D341Med (cell line): ENCODE results near the gene GPC3.

Experiments
- DNase-seq: peaks from one replicate; pipeline ENCODE4 v3.0.0; 2012; ENCODE audit warnings: low spot score

Gene GPC3

DNA sequence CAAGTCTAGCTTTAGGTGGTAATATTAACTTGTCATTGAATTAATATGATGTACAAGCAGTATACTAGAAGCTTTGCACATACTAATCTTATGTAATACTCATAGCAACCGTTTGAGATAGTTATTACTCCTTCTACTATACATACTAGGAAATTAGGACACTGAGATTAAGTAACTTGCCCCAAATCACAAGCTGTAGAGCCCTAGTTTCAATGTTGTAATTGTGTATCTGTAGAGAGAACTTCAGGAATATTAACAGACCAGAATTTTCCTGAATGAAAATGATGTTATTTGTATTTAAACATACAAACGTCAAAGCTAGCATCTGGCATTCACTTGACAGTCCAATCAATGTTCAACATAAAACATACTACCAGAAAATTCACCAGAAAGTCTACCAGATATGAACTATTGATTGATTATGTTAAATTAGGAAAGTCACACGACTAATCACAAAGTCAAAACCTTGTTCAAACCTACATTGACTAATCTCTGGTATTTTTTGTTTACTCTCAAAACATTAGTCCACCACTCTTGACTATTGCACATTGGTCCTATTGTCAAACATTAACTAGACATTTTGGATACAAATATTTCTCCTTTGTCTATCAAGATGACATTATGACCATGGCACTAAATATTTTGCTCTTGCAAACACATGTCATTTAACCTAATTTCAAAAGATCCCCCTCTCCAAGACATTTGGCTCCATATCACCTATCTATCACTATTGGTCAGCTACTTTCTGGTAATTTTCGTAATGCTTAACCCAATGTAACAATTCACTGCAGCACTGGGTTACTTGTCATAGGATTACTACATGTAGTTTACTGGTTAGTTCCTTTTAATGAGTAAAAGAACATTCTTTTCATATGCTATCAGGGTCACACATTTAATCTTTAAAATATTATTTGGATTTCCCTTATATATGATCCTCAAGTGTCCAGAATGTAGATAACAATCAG lies 100.7 kb downstream of the GPC3 start:
- no peak for DNase-seq

GRCh38 chrX:133881893-133882292 lies 103.5 kb downstream of the GPC3 start:
- no peak for DNase-seq

GRCh38 chrX:133881007-133881406 lies 104.4 kb downstream of the GPC3 start:
- no peak for DNase-seq

- DNase-seq, result no peak
Observed at GRCh38 chrX:133880032-133880443, 105.4 kb downstream of the GPC3 start.

GRCh38 chrX:133878710-133879109 lies 106.7 kb downstream of the GPC3 start:
- no peak for DNase-seq

DNA sequence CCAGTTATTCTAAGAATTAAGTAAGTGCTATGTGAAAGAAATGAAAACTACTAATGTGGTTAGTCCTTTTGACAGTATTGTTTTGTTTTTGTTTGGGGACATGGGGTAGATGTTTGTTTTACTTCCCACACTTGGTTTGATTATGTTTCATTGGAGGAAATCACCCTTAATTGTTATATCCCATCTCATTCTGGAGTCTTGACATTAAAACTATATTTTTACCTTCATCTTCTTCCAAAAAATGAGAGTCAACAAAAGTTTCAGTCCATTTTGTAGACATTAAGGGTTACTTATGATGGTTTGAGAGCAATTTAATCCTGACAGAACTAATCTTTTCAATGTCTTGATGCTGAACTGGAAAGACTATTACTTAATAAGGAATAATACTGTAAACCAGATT lies 108.7 kb downstream of the GPC3 start:
- DNase-seq, result no peak

GRCh38 chrX:133869270-133869669 lies 116.1 kb downstream of the GPC3 start:
- no peak for DNase-seq

GRCh38 chrX:133868682-133869081 lies 116.7 kb downstream of the GPC3 start:
- DNase-seq, result no peak

- no peak for DNase-seq
Observed at GRCh38 chrX:133868250-133868649, 117.1 kb downstream of the GPC3 start.

DNA sequence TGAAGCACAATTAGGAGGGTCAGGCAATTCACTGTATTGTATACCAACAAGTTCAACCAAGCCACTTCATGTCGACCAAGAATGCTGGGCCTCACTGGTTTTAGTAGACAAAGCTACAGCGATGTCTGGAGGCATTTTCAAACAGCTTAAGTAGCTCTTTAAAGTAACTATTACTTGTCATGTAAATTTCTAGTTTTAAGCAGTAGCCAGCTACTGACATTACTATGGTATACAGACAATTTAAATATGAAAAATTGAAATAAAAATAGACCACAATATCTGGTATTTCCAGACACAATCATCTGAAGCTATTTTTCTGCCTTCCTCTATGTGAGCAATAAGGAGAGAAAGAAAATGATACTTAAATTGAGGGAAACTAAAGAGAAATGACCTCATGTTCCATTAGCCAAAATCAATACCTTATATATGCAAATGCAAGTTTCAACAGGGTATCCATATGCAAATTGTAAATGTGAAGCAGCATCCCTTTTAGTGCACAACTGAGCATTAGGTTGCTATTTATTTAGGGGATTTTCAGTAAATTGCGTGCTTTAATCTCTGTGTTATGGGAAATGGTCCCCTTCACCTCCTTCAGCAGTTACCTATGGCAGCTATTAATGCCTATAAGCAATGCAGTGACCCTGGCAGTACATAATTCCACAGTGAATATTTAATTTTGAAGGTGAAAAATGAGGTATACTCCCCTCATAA lies 119.5 kb downstream of the GPC3 start:
- DNase-seq, result no peak

DNA sequence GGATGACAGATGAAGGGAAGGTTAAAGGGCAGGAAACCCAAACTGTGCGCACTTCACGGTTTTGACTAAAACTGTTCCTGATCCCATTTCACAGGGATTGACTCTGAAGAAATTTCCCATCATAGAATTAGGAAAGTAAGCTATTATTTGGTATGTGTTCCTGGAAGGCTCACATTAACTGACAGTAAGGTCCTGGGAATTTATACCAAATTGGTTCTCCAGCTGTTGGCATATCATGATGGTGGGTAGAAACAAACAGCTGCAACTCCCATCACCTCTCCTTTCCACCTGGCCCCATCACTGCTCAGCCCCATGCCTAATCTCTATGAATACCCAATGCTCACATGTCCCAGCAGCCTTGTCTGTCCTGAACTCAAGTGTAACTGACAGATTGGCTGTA lies 121.2 kb downstream of the GPC3 start:
- no peak for DNase-seq

DNA sequence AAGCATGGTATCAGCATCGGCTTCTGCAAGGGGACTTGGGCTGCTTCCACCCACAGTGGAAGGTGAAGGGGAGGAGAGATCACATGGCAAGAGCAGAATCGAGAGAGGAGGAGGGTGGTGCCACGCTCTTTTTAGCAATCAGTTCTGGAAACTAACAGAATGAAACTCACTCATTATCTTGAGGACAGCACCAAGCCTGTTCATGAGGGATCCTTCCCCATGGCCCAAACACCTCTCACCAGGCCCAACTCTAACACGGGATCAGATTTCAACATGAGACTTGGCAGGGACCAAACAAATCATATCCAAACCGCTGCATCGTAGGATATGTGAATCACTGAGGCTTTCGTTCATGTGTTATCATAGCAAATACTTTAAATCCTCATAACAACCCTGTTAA lies 125.5 kb downstream of the GPC3 start:
- no peak for DNase-seq

GRCh38 chrX:133859336-133859735 lies 126.1 kb downstream of the GPC3 start:
- no peak for DNase-seq

DNA sequence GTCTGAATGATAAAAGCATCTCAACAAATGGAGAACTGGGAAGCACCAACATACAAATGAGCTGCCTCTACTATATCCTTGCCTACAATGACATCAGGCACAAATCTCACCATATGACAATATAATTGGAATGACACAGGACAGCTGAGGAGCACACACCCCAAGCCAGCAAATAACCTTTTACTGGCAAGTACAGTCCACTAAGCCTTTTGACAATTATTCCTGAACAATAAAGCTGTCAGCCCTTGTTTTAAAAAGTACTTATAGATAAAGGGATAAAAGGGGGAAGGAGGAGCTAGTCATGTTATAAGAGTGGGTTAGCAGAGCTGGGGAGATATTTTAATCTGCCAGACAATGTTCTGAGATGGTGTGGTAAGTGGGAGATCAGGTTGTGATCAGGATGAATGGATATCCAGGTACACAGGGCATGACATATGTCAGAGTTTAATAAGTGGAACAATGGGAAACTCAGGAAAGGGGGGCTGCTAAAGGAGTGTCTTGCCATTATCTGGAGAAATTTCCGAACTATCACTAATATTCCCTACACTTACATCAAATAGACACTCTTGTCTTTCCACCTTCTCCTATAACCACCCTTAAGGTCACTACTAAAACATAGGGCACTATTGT lies 127.6 kb downstream of the GPC3 start:
- DNase-seq, result no peak

- no peak for DNase-seq
Observed at GRCh38 chrX:133856819-133857218, 128.6 kb downstream of the GPC3 start.

- DNase-seq, result no peak
Observed at GRCh38 chrX:133854290-133854689, 131.1 kb downstream of the GPC3 start.

DNA sequence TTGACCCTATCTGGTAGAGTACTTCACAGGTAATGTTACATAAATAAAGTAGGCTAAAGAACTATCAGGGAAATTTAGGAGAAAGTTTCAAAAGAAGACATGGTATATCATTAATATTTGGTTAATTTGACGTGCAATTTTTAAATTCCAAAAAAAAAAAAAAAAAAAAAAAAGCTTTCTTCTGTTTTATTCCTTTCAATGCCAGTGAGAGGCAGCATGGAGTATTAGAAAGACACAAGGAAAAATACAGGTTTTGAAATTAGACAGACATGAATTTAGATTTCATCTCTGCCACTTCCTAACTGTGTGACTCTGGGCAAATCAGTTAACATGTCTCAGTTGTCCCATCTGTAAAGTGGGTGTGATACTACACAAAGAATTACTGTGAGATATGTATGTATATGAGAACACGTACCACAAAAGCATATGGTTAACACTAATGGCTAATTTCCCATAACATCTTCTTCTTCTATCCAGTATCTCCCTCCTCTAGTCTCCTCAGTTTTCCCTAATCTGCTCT lies 132.5 kb downstream of the GPC3 start:
- DNase-seq, result no peak

GRCh38 chrX:133852401-133852800 lies 133.0 kb downstream of the GPC3 start:
- no peak for DNase-seq

- no peak for DNase-seq
Observed at GRCh38 chrX:133850399-133850798, 135.0 kb downstream of the GPC3 start.

DNA sequence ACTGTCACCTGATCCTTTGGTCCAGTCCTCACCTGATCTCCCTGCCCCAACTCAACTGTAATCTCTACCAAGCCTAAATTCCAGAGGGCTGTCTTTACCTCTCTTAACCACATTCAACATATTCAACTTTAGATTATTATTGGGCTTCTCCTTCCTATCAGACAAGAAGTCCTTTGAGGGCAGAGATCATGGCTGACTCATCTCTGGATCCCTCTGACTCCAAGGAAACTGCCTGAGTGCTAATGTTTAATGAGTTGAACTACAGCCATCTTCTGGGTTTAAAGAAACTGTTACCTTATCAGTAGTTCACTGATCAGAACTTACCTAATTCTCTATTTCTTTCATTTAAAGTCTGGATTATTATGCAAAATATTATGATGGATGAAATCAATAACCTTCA lies 135.7 kb downstream of the GPC3 start:
- no peak for DNase-seq

- DNase-seq, result no peak
Observed at GRCh38 chrX:133847340-133847994, 137.9 kb downstream of the GPC3 start.

GRCh38 chrX:133846311-133846710 lies 139.1 kb downstream of the GPC3 start:
- no peak for DNase-seq
